ENCODE measurements around the gene FAM3A. TPM values are rescaled to one million over a fixed set of nuclear protein-coding genes. Genes with fewer than 3 reads are reported as not detected.

FAM3A gene
- total RNA-seq, 4 donors from 2014 or later: 40.9 to 76.5 (median 55.7) TPM

DNA sequence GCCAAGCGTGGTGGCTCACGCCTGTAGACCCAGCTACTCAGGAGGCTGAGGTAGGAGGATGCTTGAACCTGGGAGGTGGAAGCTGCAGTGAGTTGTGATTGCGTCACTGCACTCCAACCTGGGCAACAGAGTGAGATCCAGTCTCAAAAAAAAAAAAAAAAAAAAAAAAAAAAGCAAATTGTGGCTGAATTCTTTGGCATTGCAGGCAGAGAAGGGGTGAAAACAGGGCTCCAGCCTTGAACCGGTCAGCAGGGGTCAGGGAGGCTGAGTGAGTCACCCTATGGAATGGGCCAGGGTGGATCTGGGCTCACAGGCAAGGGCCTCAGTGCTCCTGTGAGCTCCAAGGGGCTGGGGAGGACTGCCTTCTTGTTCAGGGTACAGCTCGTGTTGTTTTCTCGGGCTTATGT is 13.2 kb upstream of the FAM3A start:
- no peak for DNase-seq (ENCODE audit: low spot score in 2 of 2)
- H3K27ac ChIP-seq: peak overlapping the region in 1 of 4 donors; percentile 29

DNA sequence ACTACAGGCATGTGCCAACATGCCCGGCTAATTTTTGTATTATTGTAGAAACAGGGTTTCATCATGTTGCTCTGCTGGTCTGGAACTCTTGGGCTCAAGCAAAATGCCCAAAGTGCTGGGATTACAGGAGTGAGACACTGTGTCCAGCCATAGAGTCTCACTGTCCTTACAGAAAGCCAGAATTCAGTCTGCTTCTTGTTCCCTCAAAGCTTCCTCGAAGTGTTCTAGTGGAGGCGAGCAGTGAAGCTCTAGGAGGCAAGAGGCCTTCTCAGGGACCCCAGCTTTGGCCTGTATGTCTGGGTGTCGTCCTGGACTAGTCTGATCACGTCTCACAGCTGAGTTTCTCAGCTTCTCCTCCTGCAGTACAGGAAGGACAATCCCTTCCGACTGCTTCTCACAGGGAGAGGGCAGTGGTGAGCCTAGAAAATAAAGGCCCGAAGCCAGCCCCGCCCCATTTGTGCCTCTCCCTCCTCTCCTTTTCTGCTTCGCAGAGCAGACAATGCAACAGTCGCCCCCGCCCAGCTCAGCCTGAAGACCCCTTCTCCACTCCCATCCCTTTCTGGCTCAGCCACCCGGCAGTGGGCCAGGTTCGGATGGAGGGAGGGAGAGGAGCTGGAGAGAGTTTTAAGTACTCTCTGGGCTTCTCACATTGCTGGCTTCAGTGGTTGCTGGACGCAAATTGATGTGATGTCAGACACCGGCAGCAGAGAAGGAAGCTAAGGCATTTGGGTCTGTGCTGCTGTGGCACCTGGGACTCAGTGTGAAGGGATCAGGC is 11.1 kb upstream of the FAM3A start:
- TF ChIP-seq, protein P1, sequence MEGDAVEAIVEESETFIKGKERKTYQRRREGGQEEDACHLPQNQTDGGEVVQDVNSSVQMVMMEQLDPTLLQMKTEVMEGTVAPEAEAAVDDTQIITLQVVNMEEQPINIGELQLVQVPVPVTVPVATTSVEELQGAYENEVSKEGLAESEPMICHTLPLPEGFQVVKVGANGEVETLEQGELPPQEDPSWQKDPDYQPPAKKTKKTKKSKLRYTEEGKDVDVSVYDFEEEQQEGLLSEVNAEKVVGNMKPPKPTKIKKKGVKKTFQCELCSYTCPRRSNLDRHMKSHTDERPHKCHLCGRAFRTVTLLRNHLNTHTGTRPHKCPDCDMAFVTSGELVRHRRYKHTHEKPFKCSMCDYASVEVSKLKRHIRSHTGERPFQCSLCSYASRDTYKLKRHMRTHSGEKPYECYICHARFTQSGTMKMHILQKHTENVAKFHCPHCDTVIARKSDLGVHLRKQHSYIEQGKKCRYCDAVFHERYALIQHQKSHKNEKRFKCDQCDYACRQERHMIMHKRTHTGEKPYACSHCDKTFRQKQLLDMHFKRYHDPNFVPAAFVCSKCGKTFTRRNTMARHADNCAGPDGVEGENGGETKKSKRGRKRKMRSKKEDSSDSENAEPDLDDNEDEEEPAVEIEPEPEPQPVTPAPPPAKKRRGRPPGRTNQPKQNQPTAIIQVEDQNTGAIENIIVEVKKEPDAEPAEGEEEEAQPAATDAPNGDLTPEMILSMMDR (IDR thresholded peaks at IDR 0.05): peak; percentile 35 to 66 (median 46)
- peak in 1 of 2 donors; percentile 48 for TF ChIP-seq EP300 (IDR thresholded peaks at IDR 0.05)
- TF ChIP-seq POLR2A (IDR thresholded peaks at IDR 0.05): peak in 1 of 2 donors; percentile 25
- H3K4me1 ChIP-seq: peaks cover 0 to 7% (median 2%) of the 10 kb centered on the region in 4 donors

More for the DNA sequence above, 13.2 kb upstream of the FAM3A start:
- peaks cover 0 to 21% (median 0%) of the 10 kb centered on the region in 3 donors for H3K36me3 ChIP-seq
- TF ChIP-seq, protein P1 (IDR thresholded peaks at IDR 0.05): no peak
- no peak for TF ChIP-seq EP300 (IDR thresholded peaks at IDR 0.05)
- TF ChIP-seq POLR2A (IDR thresholded peaks at IDR 0.05): no peak
- H3K9me3 ChIP-seq: no peaks in the 10 kb centered on the region
- H3K4me1 ChIP-seq: peaks cover 0 to 8% (median 2%) of the 10 kb centered on the region in 4 donors
- WGBS, 2 donors: 64 to 65% methylated on average over 6 of the region's 6 CpGs
- no peak overlapping the region for H3K4me3 ChIP-seq
- no peaks in the 10 kb centered on the region for H3K27me3 ChIP-seq

DNA sequence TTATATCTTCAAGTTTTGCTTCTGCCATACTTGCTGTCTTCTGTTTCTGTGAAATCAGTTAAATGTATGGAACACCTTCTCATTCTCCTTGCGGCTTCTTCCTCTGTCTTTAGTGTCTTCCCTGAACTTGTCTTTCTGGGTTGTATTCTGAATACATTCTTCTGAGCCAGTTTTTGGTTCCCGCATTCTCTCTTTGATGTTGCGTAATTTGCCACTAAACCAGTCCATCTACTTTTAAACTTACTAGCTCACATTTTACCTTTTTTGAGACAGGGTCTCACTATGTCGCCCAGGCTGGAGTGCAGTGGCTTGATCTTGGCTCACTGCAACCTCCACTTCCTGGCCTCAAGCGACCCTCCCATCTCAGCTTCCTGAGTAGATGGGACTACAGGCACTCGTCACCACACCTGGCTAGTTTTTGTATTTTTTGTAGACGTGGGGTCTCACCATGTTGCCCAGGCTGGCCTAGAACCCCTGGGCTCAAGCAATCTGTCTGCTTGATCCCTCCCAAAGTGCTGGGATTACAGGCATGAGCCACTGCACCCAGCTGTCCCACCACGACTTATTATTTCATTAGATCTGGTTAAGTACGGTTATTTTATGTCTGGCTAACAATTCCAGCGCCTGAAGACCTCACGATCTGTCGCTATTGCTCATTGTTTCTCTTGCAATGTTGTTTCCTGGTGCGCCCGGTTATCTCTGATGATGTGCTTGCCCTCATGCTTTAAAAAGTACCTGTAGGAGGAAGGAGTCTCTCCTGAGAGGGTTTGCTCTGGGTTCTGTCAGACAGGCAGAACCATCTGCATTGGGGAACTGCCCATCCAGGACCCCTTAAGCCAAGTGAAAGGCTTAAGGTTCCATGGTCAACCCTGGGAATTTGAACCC is 9.8 kb upstream of the FAM3A start:
- Histone ChIP-seq H3K27me3 (no peaks in the 10 kb centered on the region), H3K9me3 (no peaks in the 10 kb centered on the region), H3K27ac (peak overlapping the region in 2 of 4 donors; percentile 76 to 86), H3K36me3 (no peaks in the 10 kb centered on the region), H3K4me1 (peaks cover 0 to 7% (median 2%) of the 10 kb centered on the region in 4 donors), H3K4me3 (no peak overlapping the region)
- DNase-seq (ENCODE audit: low spot score in 2 of 2): no peak
- TF ChIP-seq EP300 (IDR thresholded peaks at IDR 0.05): no peak
- 86 to 94% methylated on average over 13 to 14 of the region's 14 CpGs for WGBS, 2 donors

More for the DNA sequence above, 11.1 kb upstream of the FAM3A start:
- Histone ChIP-seq H3K9me3 (no peaks in the 10 kb centered on the region), H3K4me3 (peak overlapping the region in 2 of 4 donors; percentile 32 to 44), H3K36me3 (peaks cover 0 to 5% (median 0%) of the 10 kb centered on the region in 3 donors), H3K27ac (peak overlapping the region in 3 of 4 donors; percentile 68 to 86 (median 76)), H3K27me3 (no peaks in the 10 kb centered on the region)
- peak; percentile 61 to 73 for DNase-seq (ENCODE audit: low spot score in 2 of 2)
- 8 to 34% methylated on average over 5 to 15 of the region's 15 CpGs for WGBS, 2 donors

DNA sequence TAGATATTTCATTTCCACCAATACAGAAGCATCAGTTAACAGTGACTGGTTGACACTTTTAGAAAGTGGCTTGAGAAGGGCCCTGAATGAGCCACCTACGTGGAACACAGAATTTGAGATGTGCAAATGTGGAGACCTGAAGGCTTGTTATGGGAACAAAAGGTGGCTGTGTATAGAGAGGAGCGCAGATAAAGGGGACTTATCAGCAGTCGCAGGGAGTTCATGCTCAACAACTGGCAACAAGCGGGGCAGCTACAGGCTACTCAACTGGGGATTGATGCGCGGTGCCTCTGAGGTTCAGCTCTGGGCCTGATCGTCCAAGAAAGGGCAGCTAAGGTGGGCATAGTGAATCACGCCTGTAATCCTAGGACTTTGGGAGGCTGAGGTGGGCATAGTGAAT is 3.4 kb upstream of the FAM3A start:
- Histone ChIP-seq H3K27ac (no peak overlapping the region), H3K4me3 (no peak overlapping the region), H3K36me3 (no peaks in the 10 kb centered on the region), H3K4me1 (peaks cover 0 to 21% (median 5%) of the 10 kb centered on the region in 4 donors), H3K9me3 (no peaks in the 10 kb centered on the region), H3K27me3 (no peaks in the 10 kb centered on the region)
- DNase-seq (ENCODE audit: low spot score in 2 of 2): no peak
- 91 to 97% methylated on average over 8 of the region's 8 CpGs for WGBS, 2 donors
- TF ChIP-seq EP300 (IDR thresholded peaks at IDR 0.05): no peak
- TF ChIP-seq POLR2A (IDR thresholded peaks at IDR 0.05): no peak
- TF ChIP-seq, protein P1 (IDR thresholded peaks at IDR 0.05): no peak

DNA sequence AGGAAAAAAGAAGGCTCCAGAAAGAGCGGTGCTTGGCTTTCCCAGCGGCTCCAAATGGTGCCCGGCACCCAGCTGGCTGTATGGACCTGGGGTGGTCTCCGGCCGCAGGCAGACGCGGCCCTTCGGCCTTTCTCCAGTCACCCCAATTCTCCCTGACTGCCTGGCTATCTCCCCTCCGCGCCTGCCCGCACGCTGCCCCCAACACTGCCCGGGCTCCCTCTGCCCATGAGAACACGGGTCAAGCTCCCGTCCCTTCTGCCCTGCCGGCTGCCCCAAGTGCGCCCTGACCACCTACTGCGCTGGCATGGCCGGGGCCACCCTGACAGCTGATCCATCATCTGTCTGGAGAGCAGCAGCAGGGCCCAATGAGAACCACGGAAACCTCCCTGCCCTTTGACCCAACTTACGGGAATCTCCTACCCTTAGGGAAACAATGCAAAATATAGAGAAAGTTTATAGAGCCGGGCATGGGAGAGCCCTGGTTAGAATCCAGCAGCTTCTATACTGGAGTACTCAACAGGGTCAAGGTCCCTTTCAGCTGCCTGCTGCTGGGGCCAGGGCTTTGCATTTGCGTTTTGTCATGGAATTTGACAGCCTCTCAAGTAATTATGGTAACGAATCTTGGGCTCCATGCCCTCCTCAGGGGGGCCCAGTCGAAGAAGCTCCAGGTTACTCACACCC is 1.2 kb upstream of the FAM3A start:
- 13 to 55% methylated on average over 1 to 23 of the region's 25 CpGs for WGBS, 2 donors
- Histone ChIP-seq H3K4me3 (peak overlapping the region; percentile 11 to 81 (median 52)), H3K27ac (peak overlapping the region; percentile 81 to 96 (median 89)), H3K27me3 (no peaks in the 10 kb centered on the region), H3K4me1 (peaks cover 0 to 21% (median 5%) of the 10 kb centered on the region in 4 donors), H3K36me3 (no peaks in the 10 kb centered on the region), H3K9me3 (no peaks in the 10 kb centered on the region)
- TF ChIP-seq POLR2A (IDR thresholded peaks at IDR 0.05) (no peak), EP300 (IDR thresholded peaks at IDR 0.05) (no peak)
- TF ChIP-seq, protein P1 (IDR thresholded peaks at IDR 0.05): no peak
- DNase-seq (ENCODE audit: low spot score in 2 of 2): no peak

Measured in tibial nerve (tissue), 4 donors.